Measurements from ENCODE around the gene DIRAS3.

- TF ChIP-seq POLR2A (IDR thresholded peaks at IDR 0.05) (no peak), CTCF (IDR thresholded peaks at IDR 0.05) (no peak)
These were observed 33.3 kb upstream of the DIRAS3 start for GRCh38 chr1:68083686-68084085.

All from esophagus squamous epithelium (tissue), 4 donors.